Measurements from ENCODE around the gene NAGA.

DNA sequence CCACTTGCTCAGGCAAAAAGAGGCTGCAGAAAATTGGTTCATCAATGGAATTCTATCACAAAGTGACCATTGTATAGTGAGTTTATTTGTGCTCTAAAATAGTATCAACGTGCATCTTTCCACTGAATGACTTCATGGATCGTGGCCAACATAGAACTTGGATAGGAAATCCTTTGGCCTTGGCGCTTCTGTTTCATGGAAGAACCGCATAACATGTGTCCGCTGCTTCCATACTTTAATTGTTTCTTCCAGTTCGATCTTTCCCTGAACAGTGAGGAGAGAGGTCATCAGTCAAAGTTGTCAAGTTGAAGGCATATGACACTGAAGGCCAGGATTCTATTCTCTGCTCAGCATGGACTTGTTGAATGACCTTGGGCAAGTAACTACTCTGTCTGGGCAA, 15.4 kb upstream of the NAGA start:
- TF ChIP-seq, protein P1, sequence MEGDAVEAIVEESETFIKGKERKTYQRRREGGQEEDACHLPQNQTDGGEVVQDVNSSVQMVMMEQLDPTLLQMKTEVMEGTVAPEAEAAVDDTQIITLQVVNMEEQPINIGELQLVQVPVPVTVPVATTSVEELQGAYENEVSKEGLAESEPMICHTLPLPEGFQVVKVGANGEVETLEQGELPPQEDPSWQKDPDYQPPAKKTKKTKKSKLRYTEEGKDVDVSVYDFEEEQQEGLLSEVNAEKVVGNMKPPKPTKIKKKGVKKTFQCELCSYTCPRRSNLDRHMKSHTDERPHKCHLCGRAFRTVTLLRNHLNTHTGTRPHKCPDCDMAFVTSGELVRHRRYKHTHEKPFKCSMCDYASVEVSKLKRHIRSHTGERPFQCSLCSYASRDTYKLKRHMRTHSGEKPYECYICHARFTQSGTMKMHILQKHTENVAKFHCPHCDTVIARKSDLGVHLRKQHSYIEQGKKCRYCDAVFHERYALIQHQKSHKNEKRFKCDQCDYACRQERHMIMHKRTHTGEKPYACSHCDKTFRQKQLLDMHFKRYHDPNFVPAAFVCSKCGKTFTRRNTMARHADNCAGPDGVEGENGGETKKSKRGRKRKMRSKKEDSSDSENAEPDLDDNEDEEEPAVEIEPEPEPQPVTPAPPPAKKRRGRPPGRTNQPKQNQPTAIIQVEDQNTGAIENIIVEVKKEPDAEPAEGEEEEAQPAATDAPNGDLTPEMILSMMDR (IDR thresholded peaks at IDR 0.05; ENCODE audit: poor library complexity), result no peak
- no peak for TF ChIP-seq EZH2 (IDR thresholded peaks at IDR 0.05; ENCODE audit: borderline replicate concordance)
- TF ChIP-seq EZH2phosphoT487 (IDR thresholded peaks at IDR 0.05; ENCODE audit: low read depth, severe bottlenecking, unreplicated experiment), result no peak
